Measurements from ENCODE around the gene YY1.
"Not testable (repeated sequence)": the region's sequence is repeated elsewhere in the genome, so short reads cannot be mapped to it uniquely, and the experiment has no call there.

Gene YY1

GRCh38 chr14:100213956-100214769 is 24.8 kb upstream of the YY1 start:
- peak; percentile 98 for DNase-seq

GRCh38 chr14:100214770-100215083 is 24.2 kb upstream of the YY1 start:
- no peak for DNase-seq

GRCh38 chr14:100215330-100215885 is 23.5 kb upstream of the YY1 start:
- DNase-seq: no peak

- DNase-seq: no peak
Observed at GRCh38 chr14:100219126-100219785, 19.7 kb upstream of the YY1 start.

- peak; percentile 82 for DNase-seq
Observed at GRCh38 chr14:100221533-100222223, 17.3 kb upstream of the YY1 start.

- peak; percentile 39 for DNase-seq
Observed at GRCh38 chr14:100222224-100223093, 16.5 kb upstream of the YY1 start.

GRCh38 chr14:100223332-100224201 is 15.4 kb upstream of the YY1 start:
- no peak for DNase-seq

- DNase-seq: no peak
Observed at GRCh38 chr14:100224229-100224866, 14.6 kb upstream of the YY1 start.

- DNase-seq: no peak
Observed at GRCh38 chr14:100225169-100225568, 13.8 kb upstream of the YY1 start.

GRCh38 chr14:100230361-100230760 is 8.6 kb upstream of the YY1 start:
- no peak for DNase-seq

- peak; percentile 26 for DNase-seq
Observed at GRCh38 chr14:100234511-100234910, 4.4 kb upstream of the YY1 start.

- not testable (repeated sequence) for DNase-seq
Observed at GRCh38 chr14:100236271-100236818, 2.6 kb upstream of the YY1 start.

- DNase-seq: no peak
Observed at GRCh38 chr14:100236881-100237280, 2.1 kb upstream of the YY1 start.

- peak; percentile 50 for DNase-seq
Observed at GRCh38 chr14:100237735-100238418, 1.1 kb upstream of the YY1 start.

- peak; percentile 19 for DNase-seq
Observed at GRCh38 chr14:100239211-100239839, 381 bp downstream of the YY1 start.

- DNase-seq: peak; percentile 90
Observed at GRCh38 chr14:100239840-100240667, 1.1 kb downstream of the YY1 start.

GRCh38 chr14:100240668-100241032 is 1.7 kb downstream of the YY1 start:
- no peak for DNase-seq

- DNase-seq: no peak
Observed at GRCh38 chr14:100241279-100241678, 2.3 kb downstream of the YY1 start.

GRCh38 chr14:100243020-100243419 is 4.1 kb downstream of the YY1 start:
- DNase-seq: no peak
